Activated T-helper 2 cell treated with anti-CD3 and anti-CD28 coated beads, Interferon-gamma antibody, Interleukin-2, Interleukin-4, amounts not matched to agents 10 μg/mL and 5 μg/mL and 100 μg/mL, durations not matched to agents 14 hours and 24 hours and 36 hours (primary cell): ENCODE measurements around the gene PTX4. TPM values are rescaled to one million over a fixed set of nuclear protein-coding genes. Genes with fewer than 3 reads are reported as not detected.
"Not testable (repeated sequence)": the region's sequence is repeated elsewhere in the genome, so short reads cannot be mapped to it uniquely, and the experiment has no call there.

Experiments used
- DNase-seq: peaks from one replicate; pipeline ENCODE4 v3.0.0; 2021; ENCODE audit warnings: low spot score
- H3K27ac Mint-ChIP-seq: one replicate; pipeline ENCODE4 v1.8.0; 2021; ENCODE audit warnings: mixed read lengths
- H3K27me3 Mint-ChIP-seq: one replicate; pipeline ENCODE4 v1.8.0; 2021; ENCODE audit warnings: low read depth, mixed read lengths
- H3K36me3 Mint-ChIP-seq: one replicate; pipeline ENCODE4 v1.8.0; 2021; ENCODE audit warnings: low read depth, mixed read lengths
- H3K4me1 Mint-ChIP-seq: one replicate; pipeline ENCODE4 v1.8.0; 2021; ENCODE audit warnings: low read depth, mixed read lengths
- H3K4me3 Mint-ChIP-seq: one replicate; pipeline ENCODE4 v1.8.0; 2021; ENCODE audit warnings: low read depth, mild to moderate bottlenecking, moderate library complexity, mixed read lengths
- H3K9me3 Mint-ChIP-seq: one replicate; pipeline ENCODE4 v1.8.0; 2021; ENCODE audit warnings: mixed read lengths
- intact Hi-C: fragments of 100-400 bp; cut with micrococcal nuclease; formaldehyde crosslinking; loops from one replicate; pipeline ENCODE4 v1.15.1; 2023
- total RNA-seq: library from RNA; stranded (reverse); gene quantifications from 2 replicates; pipeline ENCODE4 v1.2.3, GENCODE V29; 2022

The PTX4 gene
- total RNA-seq, 1 donor from 2014 or later: not detected

DNA sequence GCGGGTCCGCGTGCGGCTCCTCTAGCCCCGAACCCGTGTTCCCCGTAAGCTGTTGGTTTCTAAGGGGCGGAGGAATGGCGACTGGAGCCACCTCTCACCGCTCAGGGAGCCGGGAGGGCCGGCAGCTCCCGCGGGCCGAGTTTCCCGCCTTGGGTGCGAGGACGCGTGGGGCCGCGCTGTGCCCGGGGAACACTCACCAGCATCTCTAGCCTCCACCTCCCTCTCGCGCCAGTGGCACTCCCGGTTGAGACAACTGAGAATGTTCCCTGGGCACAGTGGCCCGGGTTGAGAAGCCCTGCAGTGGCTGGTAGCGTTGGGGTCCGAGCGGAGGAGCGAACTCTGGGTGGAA, 5.0 kb upstream of the PTX4 start:
- H3K4me1 Mint-ChIP-seq: peaks cover 10% of the 10 kb centered on the region
- peak overlapping the region; percentile 65 for H3K27ac Mint-ChIP-seq
- intact Hi-C loops: loop anchor here (2.0 to 5.0 kb wide), 3 partner anchors 19 to 73 kb away; partner anchors contain the start of genes CLCN7 and UQCC4
- H3K4me3 Mint-ChIP-seq: peak overlapping the region; percentile 87
- no peaks in the 10 kb centered on the region for H3K9me3 Mint-ChIP-seq
- H3K36me3 Mint-ChIP-seq: peaks cover 13% of the 10 kb centered on the region
- H3K27me3 Mint-ChIP-seq: no peaks in the 10 kb centered on the region
- DNase-seq: no peak

DNA sequence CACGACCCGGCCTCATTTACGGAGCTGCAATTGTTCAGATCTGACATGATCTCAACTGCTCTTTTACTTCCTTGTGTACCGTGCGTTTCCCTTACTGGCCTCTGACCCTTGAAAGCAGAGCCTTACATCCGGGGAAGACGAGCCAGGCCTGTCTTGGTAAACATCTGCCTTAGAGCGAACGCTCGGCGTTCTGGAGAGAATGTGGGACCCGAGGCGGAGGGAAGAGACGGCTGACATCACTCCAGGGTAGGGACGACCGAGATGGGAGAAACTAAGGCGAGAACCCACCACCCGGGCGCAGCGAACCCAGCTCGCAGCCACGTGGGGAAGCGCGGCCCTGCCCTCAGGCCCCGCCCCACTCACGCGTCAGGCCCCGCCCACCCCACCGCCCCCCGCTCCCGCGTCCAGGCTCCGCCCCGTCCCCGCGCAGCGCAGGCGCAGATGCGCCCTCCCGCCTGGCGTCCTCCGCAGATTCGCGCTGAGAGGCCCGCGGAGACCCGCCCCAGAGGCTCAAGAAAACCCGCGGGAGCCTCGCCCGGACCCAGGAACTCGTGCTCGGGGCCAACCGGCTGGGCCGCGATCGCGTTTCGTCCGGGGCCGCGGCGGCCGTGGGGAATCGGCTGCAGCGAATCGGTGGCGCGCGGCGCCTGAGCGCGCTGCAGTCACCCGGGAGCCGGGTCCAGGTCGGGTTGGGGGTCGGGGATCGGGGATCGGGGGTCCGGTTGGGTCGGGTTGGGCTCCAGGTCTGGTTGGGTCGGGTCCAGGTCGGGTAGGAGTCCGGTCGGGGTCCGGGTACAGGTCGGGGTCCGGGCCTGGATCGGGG, 4.4 kb upstream of the PTX4 start, which contains the start of gene TELO2:
Gene TELO2, plus strand, starts transcription at position 438 of the 823 bp plus-strand sequence. CDS start 922 bp downstream, outside the sequence.
- intact Hi-C loops: loop anchor here (2.0 to 5.0 kb wide), 3 partner anchors 18 to 72 kb away; partner anchors contain the start of genes CLCN7 and UQCC4
- Mint-ChIP-seq H3K27ac (peak within 1 kb of the TSS; percentile 98), H3K27me3 (no peaks in the 10 kb centered on the region), H3K4me3 (peak within 1 kb of the TSS; percentile 90), H3K4me1 (peaks cover 10% of the 10 kb centered on the region), H3K36me3 (peaks cover 11% of the 10 kb centered on the region), H3K9me3 (no peaks in the 10 kb centered on the region)
- peak; percentile 84 for DNase-seq

DNA sequence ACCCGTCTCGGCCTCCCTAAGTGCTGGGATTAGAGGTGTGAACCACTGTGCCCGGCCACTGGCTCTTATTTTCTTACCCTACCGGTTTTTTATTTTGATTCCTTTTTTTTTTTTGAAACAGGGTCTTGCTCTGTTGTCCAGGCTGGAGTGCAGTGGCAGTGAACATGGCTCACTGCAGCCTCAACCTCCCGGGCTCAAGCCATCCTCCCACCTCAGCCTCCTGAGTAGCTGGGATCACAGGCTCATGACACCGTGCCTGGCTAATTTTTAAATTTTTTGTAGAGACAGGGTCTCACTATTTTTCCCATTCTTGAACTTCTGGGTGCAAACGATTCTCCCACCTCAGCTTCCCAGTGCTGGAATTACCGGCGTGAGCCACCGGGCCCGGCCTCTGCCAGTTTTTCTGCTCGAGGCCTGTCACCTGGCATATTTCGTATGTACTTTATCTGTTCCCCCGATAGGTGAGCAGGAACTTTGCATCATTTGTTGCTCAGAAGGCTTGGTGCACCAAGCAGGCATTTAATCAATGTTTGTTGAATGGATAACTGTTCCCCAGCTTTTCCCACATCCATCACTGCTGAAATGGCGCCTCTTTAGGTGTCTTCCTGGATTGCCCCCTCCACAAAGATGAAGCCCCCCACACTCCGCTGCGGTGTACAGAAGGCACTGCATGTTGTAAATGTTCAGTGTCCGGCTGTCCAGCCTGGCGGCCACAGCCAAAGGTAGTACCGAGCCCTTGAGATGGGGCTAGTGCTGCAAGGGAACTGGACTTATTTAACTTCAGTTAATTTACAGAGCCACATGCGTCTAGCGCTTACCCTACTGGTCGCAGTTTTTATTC, 3.6 kb upstream of the PTX4 start:
- Mint-ChIP-seq H3K9me3 (no peaks in the 10 kb centered on the region), H3K27ac (peak overlapping the region; percentile 98), H3K36me3 (peaks cover 6% of the 10 kb centered on the region), H3K4me1 (peaks cover 10% of the 10 kb centered on the region), H3K4me3 (peak overlapping the region; percentile 90), H3K27me3 (no peaks in the 10 kb centered on the region)
- no peak for DNase-seq
- intact Hi-C loops: loop anchor here (2.0 to 5.0 kb wide), 3 partner anchors 18 to 72 kb away; partner anchors contain the start of genes CLCN7 and UQCC4

DNA sequence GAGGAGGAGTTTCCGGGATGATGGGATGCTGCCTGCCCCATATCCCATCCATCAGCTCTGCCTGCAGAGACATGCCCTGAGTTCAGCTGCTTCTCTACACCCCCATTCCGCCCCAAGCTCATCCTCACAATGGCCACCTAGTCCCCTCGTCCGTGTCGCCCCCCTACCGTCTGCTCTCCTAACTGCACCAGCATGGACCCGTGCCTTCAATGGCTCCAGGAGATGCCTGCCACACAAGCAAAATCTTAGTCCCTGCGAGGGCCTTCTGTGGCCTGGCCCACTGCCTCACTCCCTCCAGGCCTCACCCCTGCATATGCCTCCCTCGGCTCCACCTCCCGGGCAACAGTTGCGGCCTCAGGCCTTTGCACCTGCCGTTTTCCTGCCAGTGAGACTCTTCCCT, 2.6 kb upstream of the PTX4 start:
- Mint-ChIP-seq H3K9me3 (no peaks in the 10 kb centered on the region), H3K4me3 (no peak overlapping the region), H3K27me3 (no peaks in the 10 kb centered on the region), H3K27ac (peak overlapping the region; percentile 33), H3K4me1 (peaks cover 10% of the 10 kb centered on the region), H3K36me3 (peaks cover under 1% of the 10 kb centered on the region)
- intact Hi-C loops: loop anchor here (5.0 kb wide), 1 partner anchor 51 kb away; no protein-coding TSS in a partner anchor
- DNase-seq: no peak

DNA sequence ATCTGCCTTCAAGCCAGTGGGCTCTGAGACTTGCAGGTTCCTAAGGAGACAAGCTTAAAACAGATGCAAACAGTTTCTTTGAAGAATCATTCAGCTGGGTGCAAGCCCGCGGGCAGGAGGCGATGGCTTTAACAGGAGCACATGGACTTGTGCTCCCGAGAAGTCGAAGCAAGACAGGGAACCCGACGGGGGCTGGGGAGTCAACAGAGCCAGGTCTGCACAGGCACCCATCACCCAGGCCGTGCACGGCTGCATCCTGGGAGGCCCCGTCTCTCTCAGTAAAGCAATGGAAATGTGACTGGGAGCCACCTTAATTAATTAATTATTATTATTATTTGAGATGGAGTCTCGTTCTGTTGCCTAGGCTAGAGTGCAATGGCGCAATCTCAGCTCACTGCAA, 333 bp upstream of the PTX4 start:
- Mint-ChIP-seq H3K9me3 (no peaks in the 10 kb centered on the region), H3K36me3 (no peaks in the 10 kb centered on the region), H3K27me3 (no peaks in the 10 kb centered on the region), H3K27ac (no peak overlapping the region), H3K4me1 (peaks cover 8% of the 10 kb centered on the region), H3K4me3 (no peak overlapping the region)
- intact Hi-C loops: no loop called here
- DNase-seq: no peak

DNA sequence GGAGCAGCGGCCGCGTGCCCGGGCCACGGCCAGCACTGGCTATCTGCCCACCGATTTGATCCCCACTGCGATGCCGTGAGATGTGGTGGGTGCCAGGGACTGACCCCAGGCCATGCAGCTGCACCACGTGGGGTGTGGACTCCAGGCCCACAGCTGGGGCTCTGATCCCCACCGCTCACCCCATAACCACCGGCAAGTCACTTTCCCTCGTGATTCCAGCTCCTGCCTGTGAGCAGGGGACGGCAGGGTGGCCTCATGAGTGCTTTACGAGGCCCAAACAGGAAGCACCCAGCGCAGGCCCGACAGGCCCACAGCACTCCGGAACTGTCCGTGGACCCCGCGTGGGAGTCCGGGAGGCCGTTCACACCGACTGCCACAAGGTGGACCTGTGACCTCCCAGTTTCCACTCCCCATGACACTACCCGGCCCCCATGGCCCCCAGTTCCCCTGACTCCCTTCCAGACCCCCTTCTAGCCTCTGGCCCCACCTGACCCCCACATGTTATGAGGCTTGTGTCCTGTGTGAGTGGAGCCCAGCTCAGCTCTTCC, 616 bp downstream of the PTX4 start:
- Mint-ChIP-seq H3K4me3 (no peak overlapping the region), H3K36me3 (no peaks in the 10 kb centered on the region), H3K27me3 (no peaks in the 10 kb centered on the region), H3K9me3 (no peaks in the 10 kb centered on the region), H3K4me1 (peaks cover 6% of the 10 kb centered on the region), H3K27ac (no peak overlapping the region)
- intact Hi-C loops: no loop called here
- DNase-seq: no peak

DNA sequence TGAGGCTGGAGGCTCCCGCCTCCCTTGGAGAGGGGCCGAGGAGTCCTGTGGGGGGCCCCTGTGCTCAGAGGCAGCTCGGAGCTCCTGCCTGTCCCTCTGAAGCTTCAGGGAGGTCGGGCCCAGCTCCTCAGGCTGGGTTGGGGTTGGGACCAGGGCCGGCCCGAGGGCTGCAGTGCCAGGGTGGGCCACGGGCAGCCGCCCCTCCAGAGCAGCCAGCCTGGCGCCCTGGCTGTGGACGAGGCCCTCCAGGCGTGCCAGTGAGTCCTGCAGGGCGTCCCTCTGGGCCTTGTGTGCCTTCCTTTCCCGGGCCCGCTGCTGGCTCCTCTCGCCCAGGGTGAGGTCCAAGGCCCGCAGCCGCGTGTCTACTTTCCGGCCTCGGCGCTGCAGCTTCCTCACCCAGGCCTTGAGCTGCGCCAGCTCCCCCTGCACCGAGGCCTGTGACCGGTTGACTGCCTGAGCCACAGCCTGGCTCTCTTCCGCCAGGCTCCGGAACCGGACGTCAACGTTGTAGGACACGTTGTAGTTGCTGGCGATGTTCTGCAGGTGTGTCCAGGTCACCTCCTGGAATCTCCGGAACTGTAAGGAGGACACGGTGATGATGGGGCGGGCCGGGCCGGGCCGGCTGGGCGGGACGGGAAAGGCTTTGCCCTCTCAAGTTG, 1.2 kb downstream of the PTX4 start:
- Mint-ChIP-seq H3K36me3 (no peaks in the 10 kb centered on the region), H3K9me3 (no peaks in the 10 kb centered on the region), H3K27ac (no peak overlapping the region), H3K27me3 (no peaks in the 10 kb centered on the region), H3K4me3 (no peak overlapping the region), H3K4me1 (peaks cover 2% of the 10 kb centered on the region)
- no peak for DNase-seq
- intact Hi-C loops: no loop called here

DNA sequence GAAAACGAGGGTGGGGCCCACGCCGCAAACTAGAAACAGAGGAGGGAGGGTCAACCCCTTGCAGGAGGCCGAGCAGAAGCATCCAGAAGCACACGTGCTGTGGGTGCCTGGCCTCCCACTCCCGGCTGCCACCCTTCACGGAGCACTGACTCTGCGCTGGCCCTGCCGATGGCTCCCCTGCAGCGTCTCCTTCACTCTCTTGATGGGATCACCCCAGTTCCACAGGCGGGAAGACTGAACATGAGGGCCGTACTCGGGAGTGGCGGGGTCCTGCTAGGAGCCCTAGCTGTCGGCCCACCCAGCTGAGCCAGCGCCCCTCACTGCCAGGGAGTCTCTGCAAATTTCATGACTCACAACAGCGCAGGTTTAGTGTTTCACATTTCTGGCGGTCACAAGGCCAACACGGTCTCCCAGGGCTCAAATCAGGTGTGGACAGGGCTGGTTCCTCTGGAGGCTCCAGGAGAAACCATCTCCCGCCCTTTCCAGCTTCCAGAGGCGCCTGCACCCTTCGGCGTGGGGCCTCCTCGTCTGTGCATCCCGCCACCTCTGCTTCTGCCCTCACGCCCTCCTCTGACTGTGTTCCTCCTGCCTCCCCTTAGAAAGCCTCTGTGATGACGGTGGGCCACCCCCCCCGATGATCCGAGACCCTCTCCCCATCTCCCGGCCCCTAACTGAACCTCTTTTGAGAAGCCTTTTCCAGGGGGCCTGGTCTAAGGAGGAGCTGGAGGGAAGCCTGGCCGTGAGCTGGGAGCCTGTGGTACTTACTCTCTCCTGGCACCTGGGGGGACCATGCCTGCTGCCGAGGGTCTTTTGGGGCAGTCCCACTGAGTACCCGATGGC, 2.0 kb downstream of the PTX4 start:
- H3K4me3 Mint-ChIP-seq: no peak overlapping the region
- DNase-seq: no peak
- H3K9me3 Mint-ChIP-seq: no peaks in the 10 kb centered on the region
- no peaks in the 10 kb centered on the region for H3K27me3 Mint-ChIP-seq
- no peaks in the 10 kb centered on the region for H3K4me1 Mint-ChIP-seq
- no peak overlapping the region for H3K27ac Mint-ChIP-seq
- H3K36me3 Mint-ChIP-seq: no peaks in the 10 kb centered on the region
- intact Hi-C loops: no loop called here

DNA sequence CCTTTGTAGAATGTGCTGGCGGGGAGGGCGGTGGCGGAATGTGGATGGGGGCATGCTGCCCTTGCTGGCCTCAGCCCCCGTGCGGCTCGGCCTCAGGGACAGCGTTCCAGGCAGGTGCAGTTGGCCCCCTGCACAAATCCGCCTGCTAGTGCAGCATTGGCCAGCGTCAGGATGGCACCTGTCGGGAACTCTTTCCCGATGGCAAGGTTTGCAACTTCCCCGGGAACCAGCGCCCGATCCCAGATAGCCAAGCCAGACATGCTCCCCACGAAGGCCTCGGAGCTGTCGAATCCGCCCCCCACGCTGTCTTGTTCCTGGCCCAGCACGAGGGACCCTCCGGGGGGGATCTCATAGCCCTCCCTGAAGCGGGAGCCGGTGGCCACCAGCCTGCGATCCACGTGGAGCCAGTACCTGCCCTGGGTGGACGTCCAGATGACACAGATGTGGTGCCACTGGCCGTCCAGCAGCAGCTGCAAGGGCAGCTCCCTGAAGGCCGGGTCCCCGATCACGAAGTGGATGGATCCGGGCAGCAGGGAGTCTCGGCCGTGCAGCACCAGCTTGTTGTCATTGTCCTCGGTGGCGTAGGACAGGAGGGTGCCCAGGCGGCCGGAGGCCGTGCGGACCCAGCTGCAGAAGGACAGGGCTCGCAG, 2.8 kb downstream of the PTX4 start:
- H3K4me3 Mint-ChIP-seq: no peak overlapping the region
- no peak overlapping the region for H3K27ac Mint-ChIP-seq
- H3K4me1 Mint-ChIP-seq: no peaks in the 10 kb centered on the region
- no peak for DNase-seq
- H3K36me3 Mint-ChIP-seq: no peaks in the 10 kb centered on the region
- no peaks in the 10 kb centered on the region for H3K27me3 Mint-ChIP-seq
- intact Hi-C loops: no loop called here
- H3K9me3 Mint-ChIP-seq: no peaks in the 10 kb centered on the region

DNA sequence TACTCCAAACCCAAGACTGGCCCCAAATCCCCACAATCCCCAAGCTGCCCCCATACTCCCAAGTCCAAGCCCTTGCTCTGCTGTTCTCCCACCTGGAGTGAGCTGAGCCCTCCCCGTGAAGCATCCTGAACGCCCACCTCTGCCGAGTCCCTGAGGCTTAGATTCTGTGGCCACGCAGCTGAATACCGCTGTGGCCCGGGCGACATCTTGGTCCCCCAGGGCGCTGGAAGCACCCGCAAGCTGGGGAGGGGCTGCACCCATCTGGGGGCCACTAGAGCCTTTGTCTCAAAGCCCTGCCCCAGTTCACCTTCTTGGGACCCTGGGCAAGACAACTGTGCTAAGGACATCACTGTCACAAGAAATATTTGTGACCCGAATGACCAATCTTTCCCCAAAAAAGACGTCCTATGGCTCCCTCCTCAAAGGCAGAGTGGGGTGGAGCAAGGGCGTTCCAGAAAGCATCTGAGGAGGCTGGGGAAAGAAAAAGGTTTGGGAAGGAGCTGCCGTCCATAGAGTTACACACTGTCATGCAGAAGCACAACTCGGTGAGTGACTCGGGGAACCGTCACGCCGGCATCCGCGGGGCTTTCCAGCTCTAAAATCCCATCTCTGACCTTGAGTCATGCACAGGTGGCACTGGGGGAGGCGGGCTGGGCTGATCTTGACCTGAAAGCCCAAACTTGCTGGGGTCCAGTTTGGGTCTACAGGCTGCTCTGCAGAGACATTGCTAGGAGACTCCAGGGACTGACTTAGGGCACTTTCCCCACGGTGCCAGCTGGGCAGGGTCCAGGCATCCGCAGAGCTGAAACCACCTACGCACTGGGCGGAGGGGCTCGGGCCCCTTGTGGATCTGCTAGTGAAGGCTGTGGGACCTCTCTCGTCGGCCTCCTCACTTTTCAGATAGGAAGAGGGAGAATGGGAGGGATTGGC, 6.6 kb downstream of the PTX4 start:
- no peaks in the 10 kb centered on the region for H3K27me3 Mint-ChIP-seq
- no peak for DNase-seq

DNA sequence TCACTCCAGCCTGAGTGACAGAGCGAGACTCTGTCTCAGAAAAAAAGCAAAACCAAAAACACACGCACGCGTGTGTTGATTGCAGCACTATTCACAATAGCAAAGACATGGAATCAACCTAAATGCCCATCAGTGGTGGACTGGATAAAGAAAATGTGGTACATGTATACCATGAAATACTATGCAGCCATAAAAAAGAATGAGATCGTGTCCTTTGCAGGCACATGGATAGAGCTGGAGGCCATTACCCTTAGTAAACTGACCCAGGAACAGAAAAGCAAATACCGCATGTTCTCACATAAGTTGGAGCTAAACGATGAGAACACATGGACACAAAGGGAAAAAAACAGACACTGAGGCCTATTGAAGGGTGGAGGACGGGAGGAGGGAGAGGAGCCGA, 9.8 kb downstream of the PTX4 start:
- intact Hi-C loops, H3K4me3 Mint-ChIP-seq, H3K4me1 Mint-ChIP-seq: not testable (repeated sequence)

More for the DNA sequence above, 6.6 kb downstream of the PTX4 start:
- H3K4me1 Mint-ChIP-seq: no peaks in the 10 kb centered on the region
- H3K27ac Mint-ChIP-seq: no peak overlapping the region
- H3K9me3 Mint-ChIP-seq: no peaks in the 10 kb centered on the region
- no peak overlapping the region for H3K4me3 Mint-ChIP-seq
- H3K36me3 Mint-ChIP-seq: no peaks in the 10 kb centered on the region
- intact Hi-C loops: no loop called here

More for the DNA sequence above, 9.8 kb downstream of the PTX4 start:
- not testable (repeated sequence) for H3K27me3 Mint-ChIP-seq, H3K27ac Mint-ChIP-seq, DNase-seq, H3K36me3 Mint-ChIP-seq, H3K9me3 Mint-ChIP-seq
